HG02840 (cell line): ENCODE measurements around the gene MYCBP2.
"Not testable (repeated sequence)": the region's sequence is repeated elsewhere in the genome, so short reads cannot be mapped to it uniquely, and the experiment has no call there.

Experiments
- ATAC-seq: cut with Tn5 transposase; IDR thresholded peaks from one replicate; pipeline ENCODE4 v1.9.1; 2021; ENCODE audit warnings: mild to moderate bottlenecking, moderate library complexity, moderate number of reproducible peaks; ENCODE audit not compliant: unreplicated experiment, low FRiP score

Gene MYCBP2

GRCh38 chr13:77222909-77223308, 104.0 kb downstream of the MYCBP2 start:
- no peak for ATAC-seq

DNA sequence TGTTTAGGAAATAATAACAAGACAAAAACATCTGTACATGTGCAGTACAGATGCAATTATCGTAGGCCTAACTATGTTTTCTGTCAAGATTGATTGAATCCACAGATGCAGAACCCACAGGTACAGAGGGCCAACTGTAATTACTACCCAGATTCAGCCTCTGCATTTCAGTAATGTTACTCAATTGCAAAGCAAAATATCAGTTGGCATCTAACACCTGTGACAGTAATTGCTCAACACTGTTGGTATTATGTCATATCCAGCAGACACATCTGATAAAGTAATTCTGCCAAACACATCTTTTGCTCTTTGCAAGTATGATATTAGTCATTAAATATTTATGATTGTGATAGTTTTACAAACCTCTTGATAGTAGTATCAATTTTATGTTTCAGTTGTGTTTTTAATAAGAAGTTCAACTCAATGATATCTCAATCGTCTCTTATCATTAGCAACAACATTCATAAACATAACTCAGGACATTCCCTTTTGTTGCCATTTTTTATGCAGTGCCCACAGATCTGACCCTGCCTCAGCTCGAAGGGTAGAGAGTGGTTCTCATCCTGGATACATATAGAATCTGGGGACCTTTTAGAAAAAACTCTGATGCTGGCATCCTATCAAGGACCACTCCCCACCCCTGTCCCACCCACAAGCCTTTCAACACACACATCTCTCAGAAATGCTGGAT, 104.7 kb downstream of the MYCBP2 start:
- ATAC-seq: no peak

- ATAC-seq: no peak
These were observed 107.5 kb downstream of the MYCBP2 start for GRCh38 chr13:77219401-77219800.

DNA sequence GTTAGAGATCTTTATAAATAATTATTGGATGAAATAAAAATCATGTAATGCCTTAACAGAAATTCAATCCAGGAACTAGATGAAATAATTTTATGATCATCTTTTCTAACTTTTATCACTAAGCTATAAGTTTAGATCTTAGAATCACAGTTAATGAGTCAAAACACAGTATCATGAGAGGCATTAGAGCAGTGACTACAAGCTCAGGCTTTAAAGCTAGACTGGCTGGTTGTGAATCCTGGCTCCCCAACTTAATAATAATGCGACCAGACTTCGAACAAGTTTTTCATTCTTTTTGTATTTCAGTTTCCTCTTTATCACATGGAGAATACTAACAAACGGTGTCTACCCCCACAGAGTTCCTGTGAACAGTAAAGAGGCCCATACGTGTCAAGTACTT, 108.6 kb downstream of the MYCBP2 start:
- no peak for ATAC-seq

- ATAC-seq: no peak
These were observed 111.4 kb downstream of the MYCBP2 start for GRCh38 chr13:77215543-77215942.

- no peak for ATAC-seq
These were observed 113.2 kb downstream of the MYCBP2 start for GRCh38 chr13:77213644-77214043.

- no peak for ATAC-seq
These were observed 119.0 kb downstream of the MYCBP2 start for GRCh38 chr13:77207943-77208342.

DNA sequence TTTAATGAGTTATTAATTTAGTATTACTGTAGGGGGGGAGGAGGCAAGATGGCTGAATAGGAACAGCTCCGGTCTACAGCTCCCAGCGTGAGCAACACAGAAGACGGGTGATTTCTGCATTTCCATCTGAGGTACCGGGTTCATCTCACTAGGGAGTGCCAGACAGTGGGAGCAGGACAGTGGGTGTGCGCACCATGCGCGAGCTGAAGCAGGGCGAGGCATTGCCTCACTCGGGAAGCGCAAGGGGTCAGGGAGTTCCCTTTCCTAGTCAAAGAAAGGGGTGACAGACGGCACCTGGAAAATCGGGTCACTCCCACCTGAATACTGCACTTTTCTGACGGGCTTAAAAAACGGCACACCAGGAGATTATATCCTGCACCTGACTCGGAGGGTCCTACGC, 127.9 kb downstream of the MYCBP2 start:
- ATAC-seq: not testable (repeated sequence)

DNA sequence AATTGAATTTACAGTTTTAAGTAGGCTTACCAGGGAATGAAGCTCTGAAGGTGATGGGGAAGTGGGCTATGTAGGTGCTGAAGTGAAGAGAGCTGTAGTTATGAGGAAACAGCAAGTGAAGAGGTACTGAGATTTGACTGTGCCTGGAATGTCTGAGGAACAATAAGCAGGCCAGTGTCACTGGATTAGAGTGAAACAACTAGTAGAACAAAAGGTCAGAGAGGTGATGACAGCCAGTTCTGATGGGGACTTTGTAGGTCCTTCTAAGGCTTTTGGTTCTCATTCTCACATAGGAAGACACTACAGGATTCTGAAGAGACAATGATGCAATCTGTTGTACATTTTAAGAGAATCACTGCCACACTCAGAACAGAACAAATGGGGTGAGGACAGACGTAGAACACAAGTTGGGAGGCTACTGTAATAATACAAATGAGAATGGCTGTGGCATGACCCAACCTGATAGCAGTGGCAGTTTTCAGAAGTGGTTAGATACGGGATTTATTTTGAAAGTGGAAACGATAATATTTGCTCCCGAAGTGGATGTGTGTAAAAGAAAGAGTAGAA, 130.8 kb downstream of the MYCBP2 start:
- no peak for ATAC-seq

GRCh38 chr13:77190349-77190958, 136.4 kb downstream of the MYCBP2 start:
- no peak for ATAC-seq

DNA sequence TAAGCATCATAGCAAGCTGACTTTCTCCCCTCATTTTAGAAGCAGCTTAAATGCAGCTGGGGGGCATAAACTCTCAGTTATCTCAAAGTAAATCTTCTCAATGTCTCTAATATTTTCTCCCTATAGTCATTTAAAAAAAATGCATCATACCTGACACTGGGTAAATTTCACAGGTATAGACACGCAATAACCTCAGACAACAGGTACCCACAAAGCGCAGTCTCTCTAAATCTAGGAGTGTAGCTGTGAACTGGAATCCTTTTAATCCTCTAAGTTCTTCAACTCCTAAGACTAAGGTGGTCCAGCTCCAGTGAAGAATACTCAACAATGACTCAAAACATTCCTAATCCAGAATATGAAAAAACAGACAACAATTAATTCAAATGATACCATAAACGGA, 141.2 kb downstream of the MYCBP2 start:
- no peak for ATAC-seq

GRCh38 chr13:77184455-77184854, 142.4 kb downstream of the MYCBP2 start:
- ATAC-seq: peak; percentile 98

DNA sequence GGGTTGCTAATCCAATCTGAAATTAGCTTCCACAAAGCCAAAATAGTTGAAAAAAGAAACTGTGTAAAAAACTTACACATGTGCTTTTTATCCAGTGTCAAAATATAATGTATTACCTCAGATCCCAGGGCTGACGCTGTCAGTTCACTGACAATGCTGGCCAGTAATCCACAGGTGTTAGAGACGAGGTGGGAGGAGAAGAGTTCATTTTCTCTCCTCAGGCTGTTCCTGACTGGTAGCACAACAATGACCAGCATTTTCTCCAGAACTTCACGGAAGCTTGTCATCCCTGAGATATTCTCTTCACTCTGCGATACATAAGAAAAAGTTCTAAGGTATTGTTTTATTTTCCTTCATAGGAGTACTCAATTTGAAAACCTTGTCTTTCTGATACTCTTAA, 146.9 kb downstream of the MYCBP2 start:
- ATAC-seq: no peak

GRCh38 chr13:77177646-77178045, 149.2 kb downstream of the MYCBP2 start:
- ATAC-seq: no peak

- ATAC-seq: no peak
These were observed 150.5 kb downstream of the MYCBP2 start for GRCh38 chr13:77176350-77176749.

DNA sequence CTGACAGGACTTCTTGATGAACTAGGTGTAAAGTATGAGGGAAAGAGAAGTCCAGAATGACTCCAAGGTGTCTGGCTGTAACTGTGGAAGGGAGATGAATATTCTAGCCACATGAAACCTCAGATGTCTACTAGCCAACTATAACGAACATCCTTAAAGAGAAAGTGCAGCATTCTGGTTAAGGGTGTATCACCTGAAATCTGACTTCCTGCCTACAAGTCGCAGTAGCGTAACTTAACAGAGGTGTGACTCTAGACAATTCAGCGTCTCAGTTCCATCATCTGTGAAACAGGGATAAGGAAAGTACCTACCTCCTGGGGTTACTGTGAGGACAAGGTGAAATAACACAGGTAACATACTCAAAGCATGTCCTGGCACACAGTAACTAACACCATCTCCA, 154.2 kb downstream of the MYCBP2 start:
- ATAC-seq: no peak

GRCh38 chr13:77171451-77171850, 155.4 kb downstream of the MYCBP2 start:
- ATAC-seq: no peak

- no peak for ATAC-seq
These were observed 158.7 kb downstream of the MYCBP2 start for GRCh38 chr13:77168237-77168636.

- ATAC-seq: no peak
These were observed 176.2 kb downstream of the MYCBP2 start for GRCh38 chr13:77150651-77151050.

- no peak for ATAC-seq
These were observed 183.5 kb downstream of the MYCBP2 start for GRCh38 chr13:77143431-77143830.

- ATAC-seq: no peak
These were observed 187.6 kb downstream of the MYCBP2 start for GRCh38 chr13:77139306-77139705.

DNA sequence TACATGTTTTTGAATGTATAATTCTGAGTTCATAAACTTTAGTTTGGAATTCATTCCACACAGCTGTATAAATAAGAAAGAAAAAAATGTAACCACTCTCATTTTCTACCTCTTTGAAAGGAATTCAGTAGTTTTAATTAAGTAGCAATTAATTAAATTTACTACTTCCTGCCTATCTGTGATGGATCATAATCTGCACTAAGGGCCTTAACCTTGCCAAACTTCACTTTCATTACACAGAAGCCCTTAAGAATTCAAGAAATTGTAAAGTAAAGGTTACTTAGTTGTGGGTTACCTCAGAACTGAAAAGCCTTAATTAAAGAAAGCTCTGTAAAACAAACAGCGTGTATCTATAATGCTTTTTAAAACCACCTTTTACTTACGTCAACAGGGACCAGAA, 188.1 kb downstream of the MYCBP2 start:
- ATAC-seq: no peak
